ENCODE results near the gene MIPOL1.

The MIPOL1 gene

GRCh38 chr14:37328673-37329072, 130.9 kb downstream of the MIPOL1 start:
- Histone ChIP-seq H3K27ac (no peak overlapping the region), H3K36me3 (replicated peaks) (no peaks in the 10 kb centered on the region), H3K4me3 (ENCODE audit: low read depth, low read length) (no peak overlapping the region), H3K27me3 (replicated peaks) (no peaks in the 10 kb centered on the region)
- DNase-seq, result no peak
- in situ Hi-C loops (cut with HindIII; ENCODE audit: low pct_ligation_motif_present, low sequenced_read_pairs), result no loop called here
- no peak for TF ChIP-seq CTCF (IDR thresholded peaks at IDR 0.05; ENCODE audit: low read depth, low read length, missing control alignments)

- in situ Hi-C loops (cut with HindIII; ENCODE audit: low pct_ligation_motif_present, low sequenced_read_pairs), result no loop called here
- no peak for TF ChIP-seq CTCF (IDR thresholded peaks at IDR 0.05; ENCODE audit: low read depth, low read length, missing control alignments)
- H3K36me3 ChIP-seq (replicated peaks), result no peaks in the 10 kb centered on the region
- H3K4me3 ChIP-seq (ENCODE audit: low read depth, low read length), result no peak overlapping the region
- DNase-seq, result no peak
- no peak overlapping the region for H3K27ac ChIP-seq
- H3K27me3 ChIP-seq (replicated peaks), result no peaks in the 10 kb centered on the region
Observed at GRCh38 chr14:37329189-37330001, 131.7 kb downstream of the MIPOL1 start.

DNA sequence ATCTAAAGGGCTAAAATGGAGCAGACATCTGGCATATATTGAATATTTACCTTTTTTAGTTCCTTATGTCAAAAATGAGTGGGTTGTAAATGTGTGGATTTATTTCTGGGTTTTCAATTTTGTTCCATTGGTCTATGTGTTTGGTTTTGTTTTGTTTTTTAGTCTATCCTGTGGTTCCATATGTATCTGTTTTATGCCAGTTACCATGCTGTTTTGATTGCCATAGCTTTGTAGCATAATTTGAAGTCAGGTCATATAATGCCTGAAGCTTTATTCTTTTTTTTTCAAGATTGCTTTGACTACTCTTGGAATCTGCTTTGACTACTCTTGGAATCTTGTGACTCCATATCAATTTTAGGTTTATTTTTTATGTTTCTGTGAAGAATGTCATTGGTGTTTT, 133.2 kb downstream of the MIPOL1 start:
- no peak for DNase-seq
- in situ Hi-C loops (cut with HindIII; ENCODE audit: low pct_ligation_motif_present, low sequenced_read_pairs), result no loop called here
- no peak overlapping the region for H3K27ac ChIP-seq

GRCh38 chr14:37340353-37340752, 142.6 kb downstream of the MIPOL1 start:
- TF ChIP-seq CTCF (IDR thresholded peaks at IDR 0.05; ENCODE audit: low read depth, low read length, missing control alignments), result peak; percentile 20
- Histone ChIP-seq H3K27ac (no peak overlapping the region), H3K27me3 (replicated peaks) (no peaks in the 10 kb centered on the region), H3K36me3 (replicated peaks) (no peaks in the 10 kb centered on the region), H3K4me3 (ENCODE audit: low read depth, low read length) (no peak overlapping the region)
- no peak for DNase-seq
- in situ Hi-C loops (cut with HindIII; ENCODE audit: low pct_ligation_motif_present, low sequenced_read_pairs), result no loop called here

More for the DNA sequence above, 133.2 kb downstream of the MIPOL1 start:
- H3K36me3 ChIP-seq (replicated peaks), result no peaks in the 10 kb centered on the region
- TF ChIP-seq CTCF (IDR thresholded peaks at IDR 0.05; ENCODE audit: low read depth, low read length, missing control alignments), result no peak
- H3K4me3 ChIP-seq (ENCODE audit: low read depth, low read length), result no peak overlapping the region
- no peaks in the 10 kb centered on the region for H3K27me3 ChIP-seq (replicated peaks)

- no peak overlapping the region for H3K4me3 ChIP-seq (ENCODE audit: low read depth, low read length)
Observed at GRCh38 chr14:37343307-37344094, 145.8 kb downstream of the MIPOL1 start.

More at GRCh38 chr14:37343307-37344094, 145.8 kb downstream of the MIPOL1 start:
- H3K27ac ChIP-seq, result no peak overlapping the region
- H3K27me3 ChIP-seq (replicated peaks), result no peaks in the 10 kb centered on the region
- no peak for TF ChIP-seq CTCF (IDR thresholded peaks at IDR 0.05; ENCODE audit: low read depth, low read length, missing control alignments)
- no peak for DNase-seq
- in situ Hi-C loops (cut with HindIII; ENCODE audit: low pct_ligation_motif_present, low sequenced_read_pairs), result no loop called here
- H3K36me3 ChIP-seq (replicated peaks), result no peaks in the 10 kb centered on the region
